Neural progenitor cell (in vitro differentiated cells): ENCODE measurements around the gene SMIM36.

Experiments used
- EZH2 ChIP-seq: fragments of 200-600 bp; sonication (generic); IDR thresholded peaks from 2 replicates; pipeline ENCODE4 v1.6.1; 2017; ENCODE audit warnings: antibody characterized with exemption, mild to moderate bottlenecking, moderate library complexity
- EZH2phosphoT487 ChIP-seq: fragments of 200-600 bp; sonication (generic); IDR thresholded peaks from 2 replicates; pipeline ENCODE4 v1.6.1; 2017; ENCODE audit warnings: antibody characterized with exemption
- TF ChIP-seq, protein P1 (sequence below): fragments of 200-600 bp; sonication (generic); IDR thresholded peaks from 2 replicates; pipeline ENCODE4 v1.5.1; 2017; ENCODE audit warnings: antibody characterized with exemption, mild to moderate bottlenecking

DNA sequence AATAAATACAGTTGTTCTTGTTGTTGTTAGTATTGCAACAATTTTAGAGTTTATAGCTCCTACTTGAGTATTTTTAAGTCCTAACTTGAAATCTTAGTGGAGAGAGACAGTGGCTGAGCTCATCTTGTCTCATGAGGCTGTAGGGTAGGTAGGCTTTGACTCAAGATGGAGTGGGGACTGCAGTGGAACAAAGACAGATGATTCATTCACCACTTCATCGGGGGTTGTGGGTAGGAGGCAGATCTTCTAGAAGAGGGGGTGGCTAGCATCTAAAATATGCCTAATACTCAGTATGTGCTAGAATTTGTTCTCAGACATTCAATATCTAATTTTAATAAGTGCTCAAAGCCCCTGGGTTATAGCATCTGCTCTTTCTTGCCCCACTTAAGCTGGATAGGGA lies 76.5 kb downstream of the SMIM36 start:
- TF ChIP-seq, protein P1, sequence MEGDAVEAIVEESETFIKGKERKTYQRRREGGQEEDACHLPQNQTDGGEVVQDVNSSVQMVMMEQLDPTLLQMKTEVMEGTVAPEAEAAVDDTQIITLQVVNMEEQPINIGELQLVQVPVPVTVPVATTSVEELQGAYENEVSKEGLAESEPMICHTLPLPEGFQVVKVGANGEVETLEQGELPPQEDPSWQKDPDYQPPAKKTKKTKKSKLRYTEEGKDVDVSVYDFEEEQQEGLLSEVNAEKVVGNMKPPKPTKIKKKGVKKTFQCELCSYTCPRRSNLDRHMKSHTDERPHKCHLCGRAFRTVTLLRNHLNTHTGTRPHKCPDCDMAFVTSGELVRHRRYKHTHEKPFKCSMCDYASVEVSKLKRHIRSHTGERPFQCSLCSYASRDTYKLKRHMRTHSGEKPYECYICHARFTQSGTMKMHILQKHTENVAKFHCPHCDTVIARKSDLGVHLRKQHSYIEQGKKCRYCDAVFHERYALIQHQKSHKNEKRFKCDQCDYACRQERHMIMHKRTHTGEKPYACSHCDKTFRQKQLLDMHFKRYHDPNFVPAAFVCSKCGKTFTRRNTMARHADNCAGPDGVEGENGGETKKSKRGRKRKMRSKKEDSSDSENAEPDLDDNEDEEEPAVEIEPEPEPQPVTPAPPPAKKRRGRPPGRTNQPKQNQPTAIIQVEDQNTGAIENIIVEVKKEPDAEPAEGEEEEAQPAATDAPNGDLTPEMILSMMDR = no peak
- TF ChIP-seq EZH2phosphoT487 (no peak), EZH2 (no peak)
